Psoas muscle (tissue), 8 donors: ENCODE results near the gene NUP42. TPM values are rescaled to one million over a fixed set of nuclear protein-coding genes. Genes with fewer than 3 reads are reported as not detected.

Source experiments
- ATAC-seq, 4 donors: fragments of 200-7000 bp; cut with Tn5 transposase; one replicate each; pipeline ENCODE4 v1.9.1; 2020; ENCODE audit warnings: moderate library complexity in 3 of 4, mild to moderate bottlenecking in 2 of 4
- DNase-seq, 2 donors: peaks; one replicate each; pipeline ENCODE4 v3.0.0-alpha.2; 2020
- H3K27ac ChIP-seq: fragments of 200-600 bp; one replicate; pipeline ENCODE4 v1.8.0; 2022
- H3K27me3 ChIP-seq, 3 donors: fragments of 200-600 bp in 1 of 3; one replicate each; pipeline versions ENCODE4 v1.6.1 to v1.8.0; 2013 to 2022; ENCODE audit warnings: low read length in 2 of 3, mild to moderate bottlenecking in 2 of 3, moderate library complexity in 1 of 3; ENCODE audit not compliant: insufficient read depth in 3 of 3
- H3K36me3 ChIP-seq, 2 donors: fragments of 200-600 bp in 1 of 2; one replicate each; pipeline versions ENCODE4 v1.6.1 to v1.8.0; 2013 to 2022; ENCODE audit warnings: low read depth in 1 of 2, mild to moderate bottlenecking in 1 of 2, moderate library complexity in 1 of 2; ENCODE audit not compliant: insufficient read depth in 1 of 2
- H3K4me1 ChIP-seq: fragments of 200-600 bp; one replicate; pipeline ENCODE4 v1.8.0; 2022
- H3K4me3 ChIP-seq: fragments of 200-600 bp; one replicate; pipeline ENCODE4 v1.8.0; 2022; ENCODE audit warnings: mild to moderate bottlenecking
- H3K9me3 ChIP-seq: fragments of 200-600 bp; one replicate; pipeline ENCODE4 v1.8.0; 2022
- WGBS, 3 donors: extraction: QIAGEN DNeasy Blood & Tissue Kit; methylation state at CpG; one replicate each; pipeline versions ENCODE4 v1.1.6 to v1.1.7; 2013; 5-methylcytosine and 5-hydroxymethylcytosine counted together
- intact Hi-C, 2 donors: fragments of 100-400 bp; cut with DNase I; formaldehyde crosslinking; loops; one replicate each; pipeline versions ENCODE4 v1.11.0 to v1.14.2; 2022
- polyA plus RNA-seq, 3 donors: library from polyadenylated mRNA; stranded (reverse); fragments of 200-250 nt; gene quantifications; one replicate each; pipeline ENCODE4 v1.2.3, GENCODE V29; 2013
- total RNA-seq, 4 donors: library from RNA; stranded (reverse); fragmentation: NEBNext Ultra II Directional in 2 of 4; extraction: Animal tissue kit (Norgen Biotek cat#: 25700) in 2 of 4; gene quantifications; one replicate each; pipeline versions ENCODE4 v1.2.1 to v1.2.4, GENCODE V29; 2021 to 2023
- TF ChIP-seq, protein P1 (sequence below): fragments of 200-600 bp; IDR thresholded peaks from one replicate; pipeline ENCODE4 v1.8.0; 2022; ENCODE audit warnings: antibody characterized with exemption
- donor health status: healthy with polysubstance abuse.
- donor health status: DM: no; HTN: no; CAD: no; lungs with moderate emphysema.
- donor health status: Bipolar disorder and iron deficiency.
- donor health status: healthy.
- donor health status: DM: yes; HTN: yes; CAD: no.
- donor health status: DM: no; HTN: no; CAD: no.
- donor health status: DM: no; HTN: no; CAD: no.
- donor health status: DM: yes; HTN: yes; CAD: no.

Gene NUP42
- total and polyA plus RNA-seq, 7 donors: 12.8 to 18.3 (median 16.6) TPM

DNA sequence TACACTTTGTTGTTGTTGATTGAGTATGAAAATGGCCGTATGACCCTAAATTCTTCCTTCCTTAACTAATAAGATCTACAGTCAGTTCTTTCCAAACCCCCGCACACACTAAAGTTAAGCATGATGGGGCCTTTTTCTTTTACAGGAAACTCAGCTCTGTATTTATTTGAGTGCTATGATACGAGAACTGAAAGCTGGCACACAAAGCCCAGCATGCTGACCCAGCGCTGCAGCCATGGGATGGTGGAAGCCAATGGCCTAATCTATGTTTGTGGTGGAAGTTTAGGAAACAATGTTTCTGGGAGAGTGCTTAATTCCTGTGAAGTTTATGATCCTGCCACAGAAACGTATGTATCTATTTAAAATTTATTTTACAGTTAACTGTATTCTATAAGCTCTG is 14.2 kb upstream of the NUP42 start:
- DNase-seq (no peak), ATAC-seq (no peak)
- Histone ChIP-seq H3K4me1 (no peaks in the 10 kb centered on the region), H3K27me3 (no peaks in the 10 kb centered on the region), H3K27ac (no peak overlapping the region), H3K36me3 (peaks cover 0 to 26% of the 10 kb centered on the region in 2 donors), H3K9me3 (no peaks in the 10 kb centered on the region), H3K4me3 (no peak overlapping the region)
- TF ChIP-seq, protein P1, sequence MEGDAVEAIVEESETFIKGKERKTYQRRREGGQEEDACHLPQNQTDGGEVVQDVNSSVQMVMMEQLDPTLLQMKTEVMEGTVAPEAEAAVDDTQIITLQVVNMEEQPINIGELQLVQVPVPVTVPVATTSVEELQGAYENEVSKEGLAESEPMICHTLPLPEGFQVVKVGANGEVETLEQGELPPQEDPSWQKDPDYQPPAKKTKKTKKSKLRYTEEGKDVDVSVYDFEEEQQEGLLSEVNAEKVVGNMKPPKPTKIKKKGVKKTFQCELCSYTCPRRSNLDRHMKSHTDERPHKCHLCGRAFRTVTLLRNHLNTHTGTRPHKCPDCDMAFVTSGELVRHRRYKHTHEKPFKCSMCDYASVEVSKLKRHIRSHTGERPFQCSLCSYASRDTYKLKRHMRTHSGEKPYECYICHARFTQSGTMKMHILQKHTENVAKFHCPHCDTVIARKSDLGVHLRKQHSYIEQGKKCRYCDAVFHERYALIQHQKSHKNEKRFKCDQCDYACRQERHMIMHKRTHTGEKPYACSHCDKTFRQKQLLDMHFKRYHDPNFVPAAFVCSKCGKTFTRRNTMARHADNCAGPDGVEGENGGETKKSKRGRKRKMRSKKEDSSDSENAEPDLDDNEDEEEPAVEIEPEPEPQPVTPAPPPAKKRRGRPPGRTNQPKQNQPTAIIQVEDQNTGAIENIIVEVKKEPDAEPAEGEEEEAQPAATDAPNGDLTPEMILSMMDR: no peak
- WGBS, 3 donors: 82 to 86% (median 86%) methylated on average over 5 of the region's 5 CpGs
- intact Hi-C loops: no loop called here

DNA sequence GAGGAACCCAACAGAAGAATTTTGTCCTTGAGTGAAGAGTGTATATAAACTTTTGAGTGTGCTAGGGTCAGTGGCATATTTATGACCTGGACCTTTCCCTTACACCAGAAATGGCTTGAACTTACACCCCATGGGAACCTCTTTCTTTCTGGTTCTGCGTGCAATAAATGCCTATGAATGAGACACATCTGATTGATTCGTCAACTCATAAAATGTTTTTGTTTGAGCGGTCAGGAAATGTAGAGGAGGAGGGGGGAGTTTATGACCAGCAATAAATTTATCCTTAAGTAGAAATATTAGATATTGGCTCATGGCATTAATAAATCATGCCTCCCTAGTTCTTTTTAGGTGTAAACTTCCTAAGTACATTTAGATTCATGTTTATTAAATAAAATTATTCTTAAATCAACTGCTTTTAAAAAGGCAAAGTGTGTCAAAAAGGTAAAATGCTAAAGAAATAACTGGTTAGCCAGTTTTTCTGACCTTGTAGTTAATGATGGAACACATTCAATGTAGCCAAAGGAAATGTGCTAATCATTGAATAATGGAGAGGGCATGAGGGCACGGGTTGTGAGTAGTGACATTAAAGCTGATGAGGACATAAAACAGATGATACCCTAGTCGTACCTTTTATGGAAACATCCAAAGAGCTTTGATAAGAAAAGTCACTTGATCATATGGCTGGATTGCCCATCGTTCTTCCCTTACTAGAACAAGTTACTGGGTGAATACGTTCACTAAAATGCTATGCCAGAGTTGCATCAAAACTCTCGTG is 13.6 kb upstream of the NUP42 start:
- Histone ChIP-seq H3K27ac (no peak overlapping the region), H3K9me3 (no peaks in the 10 kb centered on the region), H3K4me3 (no peak overlapping the region), H3K36me3 (peaks cover 0 to 26% of the 10 kb centered on the region in 2 donors), H3K4me1 (no peaks in the 10 kb centered on the region), H3K27me3 (no peaks in the 10 kb centered on the region)
- TF ChIP-seq, protein P1: no peak
- DNase-seq (no peak), ATAC-seq (no peak)
- intact Hi-C loops: no loop called here
- WGBS, 3 donors: 69 to 78% (median 74%) methylated on average over 8 of the region's 8 CpGs

DNA sequence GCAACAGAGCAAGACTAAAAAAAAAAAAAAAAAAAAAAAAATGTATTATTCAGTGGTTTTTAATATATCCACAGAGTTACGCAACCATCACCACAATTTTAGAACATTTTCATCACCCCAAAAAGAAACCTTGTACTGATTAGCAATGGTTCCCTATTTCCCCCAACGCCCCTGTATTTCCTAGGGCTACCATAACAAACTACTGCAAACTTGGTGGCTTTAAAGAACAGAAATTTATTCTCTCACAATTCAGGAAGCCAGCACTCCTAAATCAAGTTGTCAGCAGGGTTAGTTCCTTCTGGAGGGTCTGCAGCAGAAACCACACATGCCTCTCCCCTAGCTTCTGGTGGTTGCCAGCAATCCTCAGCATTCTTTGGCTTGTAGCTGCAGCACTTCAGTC is 5.9 kb upstream of the NUP42 start:
- ATAC-seq (no peak), DNase-seq (no peak)
- peaks cover 0 to 17% of the 10 kb centered on the region in 2 donors for H3K36me3 ChIP-seq
- WGBS, 3 donors: 68 to 98% (median 95%) methylated on average over 2 of the region's 2 CpGs
- H3K9me3 ChIP-seq: no peaks in the 10 kb centered on the region
- TF ChIP-seq, protein P1: no peak
- H3K4me3 ChIP-seq: no peak overlapping the region
- intact Hi-C loops: no loop called here
- H3K27me3 ChIP-seq: no peaks in the 10 kb centered on the region
- no peaks in the 10 kb centered on the region for H3K4me1 ChIP-seq
- H3K27ac ChIP-seq: no peak overlapping the region

DNA sequence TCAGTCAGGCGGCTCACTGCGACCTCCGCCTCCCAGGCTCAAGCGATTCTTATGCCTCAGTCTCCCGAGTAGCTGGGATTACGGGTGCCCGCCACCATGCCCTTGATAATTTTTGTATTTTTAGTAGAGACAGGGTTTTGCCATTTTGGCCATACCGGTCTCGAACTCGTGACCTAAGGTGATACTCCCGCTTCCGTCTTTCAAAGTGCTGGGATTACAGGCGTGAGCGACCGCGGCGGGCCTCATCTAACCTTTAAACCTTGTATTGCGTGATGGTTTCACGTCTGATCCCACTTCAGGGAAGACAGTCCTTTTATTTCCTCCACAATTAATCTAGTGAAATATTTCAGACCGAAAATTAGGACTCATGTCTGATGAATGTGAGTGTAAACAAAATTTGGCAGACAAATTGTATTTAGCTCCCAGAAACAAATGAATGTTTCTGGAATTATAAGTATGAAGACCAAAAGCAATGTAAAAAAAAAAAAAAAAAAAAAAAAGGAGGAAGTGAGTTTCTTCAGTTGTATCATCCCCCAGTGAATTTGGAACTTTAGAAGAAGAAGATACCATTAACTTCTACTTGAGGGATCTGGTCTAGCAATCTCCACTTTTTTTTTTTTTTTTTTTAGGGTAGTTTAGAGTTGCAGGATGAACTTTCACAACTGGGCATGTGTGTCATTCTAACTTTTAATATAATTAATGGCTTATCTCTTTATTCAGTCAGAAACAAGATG is 1.6 kb downstream of the NUP42 start:
- intact Hi-C loops: no loop called here
- WGBS, 3 donors: 90 to 94% (median 94%) methylated on average over 20 of the region's 20 CpGs
- Histone ChIP-seq H3K27me3 (no peaks in the 10 kb centered on the region), H3K9me3 (no peaks in the 10 kb centered on the region), H3K36me3 (peaks cover 0 to 32% of the 10 kb centered on the region in 2 donors), H3K27ac (no peak overlapping the region), H3K4me1 (peaks cover 20% of the 10 kb centered on the region), H3K4me3 (peak overlapping the region; percentile 93)
- ATAC-seq (no peak), DNase-seq (no peak)
- TF ChIP-seq, protein P1: no peak
